HEK293 (cell line): ENCODE data around the gene KCNJ14.

Experiments
- KLF7 ChIP-seq: fragments of 450-650 bp; formaldehyde crosslinking; IDR thresholded peaks from 2 replicates; pipeline ENCODE4 v1.5.1; 2016; ENCODE audit warnings: missing biosample characterization, missing genetic modification characterization, borderline replicate concordance
- ZBTB7A ChIP-seq: fragments of 450-650 bp; formaldehyde crosslinking; IDR thresholded peaks from 2 replicates; pipeline ENCODE4 v1.5.1; 2016; ENCODE audit warnings: low read depth, missing biosample characterization, missing genetic modification characterization
- ZNF121 ChIP-seq: fragments of 450-650 bp; formaldehyde crosslinking; IDR thresholded peaks from 2 replicates; pipeline ENCODE4 v1.5.1; 2016; ENCODE audit warnings: missing biosample characterization, missing genetic modification characterization
- TF ChIP-seq, protein P1 (sequence below): fragments of 450-650 bp; formaldehyde crosslinking; IDR thresholded peaks from 2 replicates; pipeline ENCODE4 v1.5.1; 2016; ENCODE audit warnings: missing biosample characterization, missing genetic modification characterization
- TF ChIP-seq, protein P2 (sequence below): sonication (generic); formaldehyde crosslinking; IDR thresholded peaks from 2 replicates; pipeline ENCODE4 v1.8.1; 2022; ENCODE audit warnings: mild to moderate bottlenecking, moderate library complexity, missing genetic modification reagents

DNA sequence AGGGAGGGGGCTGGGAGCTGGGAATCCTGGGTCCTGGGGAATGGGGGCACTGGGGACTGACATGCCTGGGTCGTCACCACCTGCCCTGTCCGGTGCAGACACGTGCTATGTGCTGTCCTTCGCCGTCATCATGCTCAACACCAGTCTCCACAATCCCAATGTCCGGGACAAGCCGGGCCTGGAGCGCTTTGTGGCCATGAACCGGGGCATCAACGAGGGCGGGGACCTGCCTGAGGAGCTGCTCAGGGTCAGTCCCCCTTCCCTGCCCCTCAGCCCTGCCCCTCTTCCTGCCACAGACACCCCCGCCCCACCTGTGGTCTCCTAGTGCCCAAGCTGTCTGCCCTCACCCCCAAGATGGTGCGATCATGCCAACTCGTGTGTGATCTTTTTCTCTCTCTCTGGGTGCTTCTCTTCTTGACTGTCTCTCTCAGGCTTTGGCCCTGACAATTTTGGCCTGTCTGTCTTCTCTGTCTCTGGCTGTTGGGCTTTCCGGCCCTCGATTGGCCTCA is 18.8 kb downstream of the KCNJ14 start:
- TF ChIP-seq KLF7 (tag by site-specific recombination) (no peak), ZNF121 (tag by site-specific recombination) (no peak), ZBTB7A (tag by site-specific recombination) (no peak)
- TF ChIP-seq, protein P1, sequence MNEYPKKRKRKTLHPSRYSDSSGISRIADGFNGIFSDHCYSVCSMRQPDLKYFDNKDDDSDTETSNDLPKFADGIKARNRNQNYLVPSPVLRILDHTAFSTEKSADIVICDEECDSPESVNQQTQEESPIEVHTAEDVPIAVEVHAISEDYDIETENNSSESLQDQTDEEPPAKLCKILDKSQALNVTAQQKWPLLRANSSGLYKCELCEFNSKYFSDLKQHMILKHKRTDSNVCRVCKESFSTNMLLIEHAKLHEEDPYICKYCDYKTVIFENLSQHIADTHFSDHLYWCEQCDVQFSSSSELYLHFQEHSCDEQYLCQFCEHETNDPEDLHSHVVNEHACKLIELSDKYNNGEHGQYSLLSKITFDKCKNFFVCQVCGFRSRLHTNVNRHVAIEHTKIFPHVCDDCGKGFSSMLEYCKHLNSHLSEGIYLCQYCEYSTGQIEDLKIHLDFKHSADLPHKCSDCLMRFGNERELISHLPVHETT (tag by site-specific recombination), result no peak
- TF ChIP-seq, protein P2, sequence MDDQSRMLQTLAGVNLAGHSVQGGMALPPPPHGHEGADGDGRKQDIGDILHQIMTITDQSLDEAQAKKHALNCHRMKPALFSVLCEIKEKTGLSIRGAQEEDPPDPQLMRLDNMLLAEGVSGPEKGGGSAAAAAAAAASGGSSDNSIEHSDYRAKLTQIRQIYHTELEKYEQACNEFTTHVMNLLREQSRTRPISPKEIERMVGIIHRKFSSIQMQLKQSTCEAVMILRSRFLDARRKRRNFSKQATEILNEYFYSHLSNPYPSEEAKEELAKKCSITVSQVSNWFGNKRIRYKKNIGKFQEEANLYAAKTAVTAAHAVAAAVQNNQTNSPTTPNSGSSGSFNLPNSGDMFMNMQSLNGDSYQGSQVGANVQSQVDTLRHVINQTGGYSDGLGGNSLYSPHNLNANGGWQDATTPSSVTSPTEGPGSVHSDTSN (CRISPR knock-in tag), result no peak
